Loucy (cell line): ENCODE measurements around the gene XXYLT1.

ENCODE experiments used
- H2AFZ ChIP-seq: fragments of 200-600 bp; sonication (generic); 2 replicates; pipeline ENCODE4 v1.6.0; 2016; ENCODE audit warnings: antibody characterized with exemption, mild to moderate bottlenecking, low read length, moderate library complexity
- H3F3A ChIP-seq: fragments of 200-600 bp; 2 replicates; pipeline ENCODE4 v1.6.0; 2016; ENCODE audit warnings: antibody characterized with exemption, low read depth, mild to moderate bottlenecking
- H3K27me3 ChIP-seq: fragments of 200-600 bp; sonication (generic); 2 replicates; pipeline ENCODE4 v1.6.1; 2014; ENCODE audit warnings: low read length, mild to moderate bottlenecking; ENCODE audit not compliant: insufficient read depth, poor library complexity, severe bottlenecking
- H3K36me3 ChIP-seq: fragments of 200-600 bp; sonication (generic); 2 replicates; pipeline ENCODE4 v1.6.1; 2016; ENCODE audit warnings: low read length; ENCODE audit not compliant: insufficient read depth
- H3K4me1 ChIP-seq: fragments of 200-600 bp; sonication (generic); 2 replicates; pipeline ENCODE4 v1.5.1; 2014; ENCODE audit warnings: low read length, mild to moderate bottlenecking; ENCODE audit not compliant: insufficient read depth, poor library complexity, severe bottlenecking
- H3K4me2 ChIP-seq: fragments of 200-600 bp; sonication (generic); 2 replicates; pipeline ENCODE4 v1.6.0; 2014; ENCODE audit warnings: antibody characterized with exemption, low read length, low read depth, mild to moderate bottlenecking; ENCODE audit not compliant: poor library complexity, severe bottlenecking
- H3K4me3 ChIP-seq: fragments of 200-600 bp; sonication (generic); 2 replicates; pipeline ENCODE4 v1.5.1; 2014; ENCODE audit warnings: low read length, mild to moderate bottlenecking, mixed read lengths; ENCODE audit not compliant: poor library complexity, severe bottlenecking
- H3K79me2 ChIP-seq: fragments of 200-600 bp; sonication (generic); 2 replicates; pipeline ENCODE4 v1.6.1; 2014; ENCODE audit warnings: low read length; ENCODE audit not compliant: insufficient read depth
- H3K9ac ChIP-seq: fragments of 200-600 bp; sonication (generic); 2 replicates; pipeline ENCODE4 v1.6.0; 2014; ENCODE audit warnings: mild to moderate bottlenecking, low read depth, low read length, moderate library complexity; ENCODE audit not compliant: poor library complexity, severe bottlenecking
- H3K9me2 ChIP-seq: fragments of 200-600 bp; sonication (generic); replicated peaks from 2 replicates; pipeline ENCODE4 v1.6.1; 2016; ENCODE audit warnings: low read depth, low read length, mixed read lengths
- H3K9me3 ChIP-seq: fragments of 200-600 bp; sonication (generic); 2 replicates; pipeline ENCODE4 v1.6.1; 2014; ENCODE audit warnings: mild to moderate bottlenecking, antibody characterized with exemption, low read length, low read depth; ENCODE audit not compliant: insufficient read depth
- H4K20me1 ChIP-seq: fragments of 200-600 bp; sonication (generic); 2 replicates; pipeline ENCODE4 v1.6.0; 2014; ENCODE audit warnings: antibody characterized with exemption, low read length, mild to moderate bottlenecking; ENCODE audit not compliant: insufficient read depth, poor library complexity, severe bottlenecking
- EZH2phosphoT487 ChIP-seq: fragments of 200-600 bp; IDR thresholded peaks from 2 replicates; pipeline ENCODE4 v1.6.1; 2018; ENCODE audit warnings: antibody characterized with exemption, mild to moderate bottlenecking, moderate library complexity, borderline replicate concordance
- TF ChIP-seq, protein P1 (sequence below): fragments of 200-600 bp; sonication (generic); conservative IDR thresholded peaks from 2 replicates; pipeline ENCODE4 v1.5.1; 2014; ENCODE audit warnings: mild to moderate bottlenecking, antibody characterized with exemption, low read length

Gene XXYLT1

GRCh38 chr3:195042743-195043606 lies 228.0 kb downstream of the XXYLT1 start:
- H3K9me3 ChIP-seq, result no peaks in the 10 kb centered on the region
- no peaks in the 10 kb centered on the region for H3K79me2 ChIP-seq
- H2AFZ ChIP-seq, result no peak overlapping the region
- no peaks in the 10 kb centered on the region for H4K20me1 ChIP-seq
- no peaks in the 10 kb centered on the region for H3F3A ChIP-seq
- H3K4me2 ChIP-seq, result no peak overlapping the region
- no peaks in the 10 kb centered on the region for H3K27me3 ChIP-seq
- no peak overlapping the region for H3K4me3 ChIP-seq
- H3K9ac ChIP-seq, result no peak overlapping the region
- no peak for TF ChIP-seq EZH2phosphoT487
- TF ChIP-seq, protein P1, sequence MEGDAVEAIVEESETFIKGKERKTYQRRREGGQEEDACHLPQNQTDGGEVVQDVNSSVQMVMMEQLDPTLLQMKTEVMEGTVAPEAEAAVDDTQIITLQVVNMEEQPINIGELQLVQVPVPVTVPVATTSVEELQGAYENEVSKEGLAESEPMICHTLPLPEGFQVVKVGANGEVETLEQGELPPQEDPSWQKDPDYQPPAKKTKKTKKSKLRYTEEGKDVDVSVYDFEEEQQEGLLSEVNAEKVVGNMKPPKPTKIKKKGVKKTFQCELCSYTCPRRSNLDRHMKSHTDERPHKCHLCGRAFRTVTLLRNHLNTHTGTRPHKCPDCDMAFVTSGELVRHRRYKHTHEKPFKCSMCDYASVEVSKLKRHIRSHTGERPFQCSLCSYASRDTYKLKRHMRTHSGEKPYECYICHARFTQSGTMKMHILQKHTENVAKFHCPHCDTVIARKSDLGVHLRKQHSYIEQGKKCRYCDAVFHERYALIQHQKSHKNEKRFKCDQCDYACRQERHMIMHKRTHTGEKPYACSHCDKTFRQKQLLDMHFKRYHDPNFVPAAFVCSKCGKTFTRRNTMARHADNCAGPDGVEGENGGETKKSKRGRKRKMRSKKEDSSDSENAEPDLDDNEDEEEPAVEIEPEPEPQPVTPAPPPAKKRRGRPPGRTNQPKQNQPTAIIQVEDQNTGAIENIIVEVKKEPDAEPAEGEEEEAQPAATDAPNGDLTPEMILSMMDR, result no peak
- peaks cover 10% of the 10 kb centered on the region for H3K4me1 ChIP-seq
- no peaks in the 10 kb centered on the region for H3K9me2 ChIP-seq
- no peaks in the 10 kb centered on the region for H3K36me3 ChIP-seq

DNA sequence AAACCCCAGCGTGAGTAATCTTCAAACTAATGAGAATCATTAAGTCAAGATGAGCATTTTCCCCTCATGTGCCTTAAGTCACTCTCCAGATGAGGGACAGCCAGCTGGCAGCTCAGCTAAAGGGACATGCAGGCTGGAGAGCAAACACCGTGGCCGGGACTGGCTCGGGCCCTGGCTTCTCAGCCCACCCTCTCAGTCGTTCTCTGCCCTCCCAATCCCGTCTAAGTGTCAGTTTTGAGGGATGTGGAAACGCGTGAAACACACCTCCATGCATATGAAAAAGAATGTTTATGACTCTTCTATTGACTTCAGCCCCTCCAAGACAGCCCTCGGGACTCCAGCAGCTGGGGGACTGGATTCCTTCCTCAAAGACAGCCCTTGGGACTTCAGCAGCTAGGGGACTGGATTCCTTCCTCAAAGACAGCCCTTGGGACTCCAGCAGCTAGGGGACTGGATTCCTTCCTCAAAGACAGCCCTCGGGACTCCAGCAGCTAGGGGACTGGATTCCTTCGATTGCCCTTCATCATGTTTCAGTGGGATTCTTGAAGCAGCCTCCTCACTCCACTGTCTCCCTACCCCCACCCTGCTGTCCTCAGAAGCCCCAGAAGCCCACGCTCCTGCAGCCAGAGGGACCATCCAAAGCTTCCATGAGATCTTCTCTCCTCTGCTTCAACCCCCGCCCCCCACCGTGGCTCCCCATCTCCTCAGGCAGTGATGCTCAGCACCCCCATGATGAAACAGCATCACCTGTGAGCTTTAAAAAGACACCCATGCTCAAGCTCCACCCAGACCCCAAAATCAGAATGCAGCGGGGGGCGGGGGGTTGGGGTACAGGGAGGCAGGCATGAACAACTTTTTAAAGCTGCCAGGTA lies 228.9 kb downstream of the XXYLT1 start:
- Histone ChIP-seq H3K9me2 (no peaks in the 10 kb centered on the region), H3K4me3 (no peak overlapping the region), H3K79me2 (no peaks in the 10 kb centered on the region), H4K20me1 (no peaks in the 10 kb centered on the region), H3K27me3 (no peaks in the 10 kb centered on the region), H2AFZ (no peak overlapping the region), H3K36me3 (no peaks in the 10 kb centered on the region), H3F3A (no peaks in the 10 kb centered on the region), H3K4me2 (no peak overlapping the region), H3K9ac (no peak overlapping the region), H3K9me3 (no peaks in the 10 kb centered on the region), H3K4me1 (peaks cover 10% of the 10 kb centered on the region)
- no peak for TF ChIP-seq EZH2phosphoT487
- TF ChIP-seq, protein P1, result no peak

DNA sequence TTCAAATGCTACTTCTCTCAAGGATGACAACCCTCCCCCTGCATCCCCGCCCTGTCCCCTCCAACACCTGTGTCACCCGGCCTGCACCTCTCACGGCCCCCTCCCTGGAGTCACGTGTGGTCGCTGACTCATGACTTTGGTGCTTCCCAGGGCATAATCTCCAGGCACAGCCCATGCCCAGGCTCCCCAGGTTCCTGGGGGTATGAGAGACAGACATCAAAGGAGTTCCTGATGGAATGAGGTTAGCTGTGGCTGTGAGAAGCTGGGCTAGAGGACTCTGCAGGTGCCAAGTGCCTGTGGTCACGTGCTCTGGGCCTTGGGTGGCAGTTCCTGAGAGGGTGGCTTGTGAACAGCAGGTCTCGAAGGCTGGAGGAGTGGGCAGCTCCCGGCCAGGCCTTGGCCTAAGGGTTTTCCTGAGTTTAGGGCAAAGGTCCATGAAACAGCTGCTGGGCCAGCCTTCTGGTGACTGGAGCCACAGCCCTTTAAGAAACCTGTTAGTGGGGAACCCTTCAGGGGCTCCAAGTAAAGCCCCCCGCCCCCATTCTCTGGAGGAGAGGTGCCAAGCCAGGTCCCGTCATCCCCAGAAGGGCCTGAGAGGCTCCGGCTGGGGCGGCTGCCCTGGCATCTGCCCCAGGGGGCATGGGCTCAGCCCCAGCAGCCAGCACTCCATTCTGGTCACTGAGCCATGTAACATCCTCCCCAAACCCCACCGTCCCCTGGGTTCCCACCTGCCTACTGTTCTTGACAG lies 230.0 kb downstream of the XXYLT1 start:
- Histone ChIP-seq H3K9me3 (no peaks in the 10 kb centered on the region), H3K4me3 (no peak overlapping the region), H3K27me3 (no peaks in the 10 kb centered on the region), H3K9ac (no peak overlapping the region), H3K4me2 (no peak overlapping the region), H3K9me2 (no peaks in the 10 kb centered on the region), H4K20me1 (no peaks in the 10 kb centered on the region), H3F3A (no peaks in the 10 kb centered on the region), H3K36me3 (no peaks in the 10 kb centered on the region), H2AFZ (no peak overlapping the region), H3K4me1 (peaks cover 10% of the 10 kb centered on the region), H3K79me2 (no peaks in the 10 kb centered on the region)
- no peak for TF ChIP-seq EZH2phosphoT487
- TF ChIP-seq, protein P1, result no peak
